MM.1S (cell line): Measurements from ENCODE around the gene RGS6.

ENCODE experiments used
- CTCF ChIP-seq: fragments of 300-600 bp; sonication (generic); IDR thresholded peaks from 2 replicates; pipeline ENCODE4 v1.5.1; 2016; ENCODE audit warnings: antibody characterized with exemption, low read length, mixed read lengths
- EZH2 ChIP-seq: fragments of 300-600 bp; sonication (generic); optimal IDR thresholded peaks from 2 replicates; pipeline ENCODE3; 2017; ENCODE audit warnings: low read depth, mild to moderate bottlenecking, antibody characterized with exemption, low read length, mixed read lengths

- TF ChIP-seq EZH2 (no peak), CTCF (peak; percentile 83)
These were observed 488.7 kb downstream of the RGS6 start for GRCh38 chr14:72420749-72421474.
